Pancreas (tissue), 10 donors: ENCODE data around the gene ANXA4. TPM values are rescaled to one million over a fixed set of nuclear protein-coding genes. Genes with fewer than 3 reads are reported as not detected.

Experiments
- ATAC-seq, 4 donors: fragments of 200-7000 bp; cut with Tn5 transposase; one replicate each; pipeline versions ENCODE4 v1.8.0 to v1.9.1; 2020; ENCODE audit warnings: mild to moderate bottlenecking in 4 of 4, moderate library complexity in 4 of 4
- DNase-seq, 6 donors: peaks; one replicate each; pipeline ENCODE4 v3.0.0-alpha.2; 2020
- FAIRE-seq: peaks from 2 replicates; lab custom pipeline; 2012; peaks lifted over from hg19 to GRCh38; lab: Jason Lieb, UNC
- H3K27ac ChIP-seq, 4 donors: fragments of 200-600 bp; sonication (generic); 1 replicate in 3 of 4; 2 replicates in 1 of 4; pipeline versions ENCODE4 v1.5.0 to v1.8.0; 2020
- H3K27me3 ChIP-seq, 4 donors: fragments of 200-600 bp; one replicate each; pipeline ENCODE4 v1.8.0; 2021
- H3K36me3 ChIP-seq, 3 donors: fragments of 200-600 bp; sonication (generic) in 1 of 3; one replicate each; pipeline versions ENCODE4 v1.5.0 to v1.8.0; 2020 to 2021
- H3K4me1 ChIP-seq, 3 donors: fragments of 200-600 bp; one replicate each; pipeline ENCODE4 v1.8.0; 2021
- H3K4me3 ChIP-seq, 4 donors: fragments of 200-600 bp; sonication (generic) in 2 of 4; one replicate each; pipeline versions ENCODE4 v1.5.0 to v1.8.0; 2020 to 2021
- H3K9me3 ChIP-seq, 4 donors: fragments of 200-600 bp; one replicate each; pipeline ENCODE4 v1.8.0; 2021
- WGBS, 2 donors: extraction: QIAGEN DNeasy Blood & Tissue Kit; methylation state at CpG; one replicate each; pipeline ENCODE4 v1.1.7; 2013; 5-methylcytosine and 5-hydroxymethylcytosine counted together
- intact Hi-C, 3 donors: fragments of 100-400 bp; cut with DNase I; formaldehyde crosslinking; loops; one replicate each; pipeline versions ENCODE4 v1.11.1 to v1.14.2; 2022
- polyA plus RNA-seq, 2 donors: library from polyadenylated mRNA; stranded (reverse); fragments of 200-250 nt; gene quantifications; one replicate each; pipeline ENCODE4 v1.2.3, GENCODE V29; 2013
- total RNA-seq, 6 donors: library from RNA; stranded (reverse); fragmentation: NEBNext Ultra II Directional in 4 of 6; extraction: Animal tissue kit (Norgen Biotek cat#: 25700) in 4 of 6; gene quantifications; one replicate each; pipeline versions ENCODE4 v1.2.1 to v1.2.4, GENCODE V29; 2021 to 2023
- TF ChIP-seq, protein P1 (sequence below), 4 donors: fragments of 200-600 bp; sonication (generic) in 3 of 4; IDR thresholded peaks; one replicate each; pipeline versions ENCODE4 v1.5.0 to v1.8.0; 2021; ENCODE audit warnings: antibody characterized with exemption in 4 of 4
- donor health status: healthy with polysubstance abuse.
- donor health status: DM: no; HTN: no; CAD: no; lungs with moderate emphysema.
- donor health status: DM: no; HTN: no; CAD: no.
- donor health status: control.
- donor health status: control.
- donor health status: Bipolar disorder and iron deficiency.
- donor health status: DM: yes; HTN: yes; CAD: no.
- donor health status: DM: no; HTN: no; CAD: no.
- donor health status: DM: no; HTN: no; CAD: no.
- donor health status: DM: yes; HTN: yes; CAD: no.

Gene ANXA4
- total and polyA plus RNA-seq, 8 donors, result 215 to 762 (median 463) TPM

DNA sequence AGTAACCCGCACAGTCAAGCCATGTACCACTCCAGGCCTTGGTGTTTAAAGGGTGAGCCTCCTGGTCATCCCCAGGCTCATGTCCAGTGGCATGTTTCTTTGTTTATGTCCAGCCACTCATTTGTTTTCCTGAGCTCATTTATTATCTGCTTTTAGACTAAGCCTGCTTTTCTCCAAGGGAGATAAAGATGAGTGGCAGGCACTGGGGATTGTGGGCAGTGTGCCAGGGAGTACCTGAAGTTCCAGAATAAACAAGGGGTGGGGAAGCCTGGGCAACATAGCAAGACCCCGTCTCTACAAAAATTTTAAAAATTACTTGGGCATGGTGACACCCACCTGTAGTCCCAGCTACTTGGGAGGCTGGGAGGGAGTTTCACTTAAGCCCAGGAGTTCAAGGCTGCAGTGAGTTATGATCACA lies 1.9 kb downstream of the ANXA4 start:
- DNase-seq (peak in 2 of 6 donors; percentile 51 to 57), FAIRE-seq (no peak), ATAC-seq (no peak)
- Histone ChIP-seq H3K4me3 (peak overlapping the region; percentile 4 to 89 (median 78)), H3K4me1 (peaks cover 0 to 22% (median 0%) of the 10 kb centered on the region in 3 donors), H3K9me3 (no peaks in the 10 kb centered on the region), H3K36me3 (no peaks in the 10 kb centered on the region), H3K27ac (peak overlapping the region in 3 of 4 donors; percentile 94 to 99 (median 98)), H3K27me3 (no peaks in the 10 kb centered on the region)
- WGBS, 2 donors, result 44 to 51% methylated on average over 2 of the region's 2 CpGs
- TF ChIP-seq, protein P1, sequence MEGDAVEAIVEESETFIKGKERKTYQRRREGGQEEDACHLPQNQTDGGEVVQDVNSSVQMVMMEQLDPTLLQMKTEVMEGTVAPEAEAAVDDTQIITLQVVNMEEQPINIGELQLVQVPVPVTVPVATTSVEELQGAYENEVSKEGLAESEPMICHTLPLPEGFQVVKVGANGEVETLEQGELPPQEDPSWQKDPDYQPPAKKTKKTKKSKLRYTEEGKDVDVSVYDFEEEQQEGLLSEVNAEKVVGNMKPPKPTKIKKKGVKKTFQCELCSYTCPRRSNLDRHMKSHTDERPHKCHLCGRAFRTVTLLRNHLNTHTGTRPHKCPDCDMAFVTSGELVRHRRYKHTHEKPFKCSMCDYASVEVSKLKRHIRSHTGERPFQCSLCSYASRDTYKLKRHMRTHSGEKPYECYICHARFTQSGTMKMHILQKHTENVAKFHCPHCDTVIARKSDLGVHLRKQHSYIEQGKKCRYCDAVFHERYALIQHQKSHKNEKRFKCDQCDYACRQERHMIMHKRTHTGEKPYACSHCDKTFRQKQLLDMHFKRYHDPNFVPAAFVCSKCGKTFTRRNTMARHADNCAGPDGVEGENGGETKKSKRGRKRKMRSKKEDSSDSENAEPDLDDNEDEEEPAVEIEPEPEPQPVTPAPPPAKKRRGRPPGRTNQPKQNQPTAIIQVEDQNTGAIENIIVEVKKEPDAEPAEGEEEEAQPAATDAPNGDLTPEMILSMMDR (IDR thresholded peaks at IDR 0.05), result no peak
- intact Hi-C loops, result no loop called here

DNA sequence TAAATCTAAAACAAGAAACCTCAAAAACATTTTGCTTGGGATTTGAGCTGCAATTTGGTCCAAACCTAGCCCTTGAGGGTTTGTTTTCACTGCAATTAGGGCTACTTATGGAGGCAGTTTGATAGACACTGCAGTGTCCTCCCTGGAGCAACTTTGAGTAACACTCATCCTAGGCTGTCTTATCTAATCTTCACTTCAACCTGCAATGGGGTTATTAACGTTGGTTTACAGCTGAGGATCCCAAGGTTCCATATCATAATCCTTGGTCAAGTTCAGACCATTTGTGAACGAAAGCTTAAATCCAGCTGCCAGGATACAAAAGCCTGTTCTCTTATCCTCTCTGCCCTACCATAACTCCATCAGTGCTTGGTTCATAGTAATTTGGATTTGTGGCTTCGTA lies 2.5 kb downstream of the ANXA4 start:
- intact Hi-C loops, result no loop called here
- peak overlapping the region in 2 of 4 donors; percentile 98 to 99 for H3K27ac ChIP-seq
- no peaks in the 10 kb centered on the region for H3K36me3 ChIP-seq
- peaks cover 0 to 22% (median 0%) of the 10 kb centered on the region in 3 donors for H3K4me1 ChIP-seq
- TF ChIP-seq, protein P1 (IDR thresholded peaks at IDR 0.05), result no peak
- DNase-seq (no peak), FAIRE-seq (no peak), ATAC-seq (no peak)
- H3K9me3 ChIP-seq, result no peaks in the 10 kb centered on the region
- H3K4me3 ChIP-seq, result peak overlapping the region in 2 of 4 donors; percentile 78 to 89
- no peaks in the 10 kb centered on the region for H3K27me3 ChIP-seq
- 41 to 43% methylated on average over 3 of the region's 3 CpGs for WGBS, 2 donors

DNA sequence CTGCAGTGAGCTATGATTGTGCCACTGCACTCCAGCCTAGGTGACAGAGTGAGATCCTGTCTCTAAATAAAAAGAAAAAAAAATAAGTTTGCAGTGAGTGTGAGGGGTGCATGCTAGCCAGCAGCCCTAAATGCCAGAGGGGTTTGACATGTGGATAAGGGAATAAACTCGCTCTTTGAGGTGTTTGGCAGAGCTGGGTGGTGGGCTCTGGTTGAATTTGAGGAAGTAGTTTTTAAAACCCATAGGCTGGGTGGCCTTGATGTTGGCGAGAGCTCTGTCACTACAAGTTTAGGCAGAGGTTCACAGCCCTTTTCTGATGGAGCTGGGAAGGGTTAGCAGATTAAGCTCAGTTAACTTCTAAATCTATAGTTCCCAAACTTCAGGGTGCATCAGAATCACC lies 3.1 kb downstream of the ANXA4 start:
- Histone ChIP-seq H3K4me3 (peak overlapping the region in 3 of 4 donors; percentile 10 to 89 (median 78)), H3K27ac (peak overlapping the region; percentile 10 to 99 (median 68)), H3K36me3 (no peaks in the 10 kb centered on the region), H3K4me1 (peaks cover 0 to 22% (median 0%) of the 10 kb centered on the region in 3 donors), H3K9me3 (no peaks in the 10 kb centered on the region), H3K27me3 (no peaks in the 10 kb centered on the region)
- ATAC-seq (no peak), DNase-seq (no peak), FAIRE-seq (no peak)
- TF ChIP-seq, protein P1 (IDR thresholded peaks at IDR 0.05), result no peak
- 62 to 66% methylated on average over 2 of the region's 2 CpGs for WGBS, 2 donors
- intact Hi-C loops, result no loop called here

DNA sequence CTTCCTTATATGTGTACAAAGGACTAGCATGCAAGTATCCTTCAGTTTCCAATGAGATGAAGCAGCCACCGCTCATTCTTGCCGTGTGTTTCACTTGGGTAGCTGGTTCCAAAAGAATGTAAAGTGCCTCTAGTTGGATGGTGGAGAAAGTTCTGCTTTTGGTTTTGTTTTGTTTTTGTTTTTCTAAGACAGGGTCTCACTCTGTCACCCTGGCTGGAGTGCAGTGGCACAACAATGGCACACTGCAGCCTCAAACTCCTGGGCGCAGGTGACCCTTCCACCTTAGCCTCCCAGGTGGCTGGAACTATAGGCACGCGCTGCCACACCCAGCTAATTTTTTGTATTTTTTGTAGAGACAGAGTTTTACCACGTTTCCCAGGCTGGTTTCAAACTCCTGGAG lies 8.3 kb downstream of the ANXA4 start:
- Histone ChIP-seq H3K27ac (peak overlapping the region in 2 of 4 donors; percentile 41 to 98), H3K9me3 (no peaks in the 10 kb centered on the region), H3K4me1 (peaks cover 4 to 19% (median 12%) of the 10 kb centered on the region in 3 donors), H3K36me3 (peaks cover 0 to 6% (median 0%) of the 10 kb centered on the region in 3 donors), H3K27me3 (no peaks in the 10 kb centered on the region), H3K4me3 (no peak overlapping the region)
- 67 to 69% methylated on average over 6 of the region's 6 CpGs for WGBS, 2 donors
- TF ChIP-seq, protein P1 (IDR thresholded peaks at IDR 0.05), result no peak
- no peak for FAIRE-seq
- intact Hi-C loops, result no loop called here
- DNase-seq, result no peak
- no peak for ATAC-seq

DNA sequence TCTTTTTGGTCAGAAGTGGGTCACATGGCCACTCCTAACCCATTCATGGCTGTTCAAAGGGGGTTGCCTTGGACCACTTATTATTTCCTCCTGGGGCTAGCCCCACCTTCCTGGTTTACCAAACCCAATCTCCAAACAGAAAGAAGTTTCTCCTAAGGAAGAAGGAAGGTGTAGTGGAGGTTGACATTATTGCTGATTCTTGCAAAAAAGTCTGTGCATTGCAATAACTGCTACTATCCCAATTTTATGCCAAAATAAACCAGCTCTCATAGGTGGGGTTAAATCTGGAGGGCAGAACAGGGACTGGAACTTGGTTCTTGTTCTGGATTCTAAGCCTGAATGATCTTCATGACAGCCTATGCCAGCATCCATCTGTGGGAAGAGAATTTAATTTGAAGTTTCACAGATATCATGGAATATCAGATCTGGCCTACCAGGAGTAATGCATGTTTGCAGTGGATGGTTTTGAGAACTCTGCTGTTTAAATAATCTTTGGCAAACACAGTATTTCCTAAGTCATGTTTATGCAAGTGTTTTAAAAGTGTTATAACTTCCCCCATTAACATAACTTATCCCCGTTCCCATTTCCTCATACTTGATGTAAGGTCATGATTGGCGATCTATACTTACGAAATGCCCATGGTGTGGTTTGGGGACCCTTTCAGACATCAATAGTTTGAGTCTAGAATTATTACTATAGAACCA lies 11.9 kb downstream of the ANXA4 start:
- Histone ChIP-seq H3K27ac (peak overlapping the region in 2 of 4 donors; percentile 22 to 62), H3K36me3 (peaks cover 0 to 14% (median 0%) of the 10 kb centered on the region in 3 donors), H3K9me3 (no peaks in the 10 kb centered on the region), H3K27me3 (no peaks in the 10 kb centered on the region), H3K4me3 (no peak overlapping the region), H3K4me1 (peaks cover 4 to 33% (median 17%) of the 10 kb centered on the region in 3 donors)
- TF ChIP-seq, protein P1 (IDR thresholded peaks at IDR 0.05), result no peak
- intact Hi-C loops, result no loop called here
- WGBS, 2 donors, result 44 to 61% methylated on average over 3 of the region's 3 CpGs
- no peak for FAIRE-seq
- no peak for DNase-seq
- no peak for ATAC-seq
